DND-41 (cell line): ENCODE measurements around the gene PTGFRN.

Experiments
- ATAC-seq: fragments of 200-7000 bp; cut with Tn5 transposase; 3 replicates; pipeline ENCODE4 v1.9.1; 2021; ENCODE audit warnings: low read depth; ENCODE audit not compliant: insufficient read depth
- DNase-seq: peaks from one replicate; pipeline ENCODE4 v3.0.0-alpha.2; 2020
- H2AFZ ChIP-seq: 2 replicates; pipeline ENCODE4 v1.6.0; 2012; ENCODE audit warnings: low read depth, low read length
- H3K27ac ChIP-seq: 2 replicates; pipeline ENCODE4 v1.5.1; 2012; ENCODE audit warnings: low read length, inconsistent platforms
- H3K27me3 ChIP-seq: fragments of 200-600 bp; sonication (generic); 2 replicates; pipeline ENCODE4 v1.6.0; 2012; ENCODE audit warnings: low read length, mild to moderate bottlenecking, inconsistent platforms; ENCODE audit not compliant: insufficient read depth, poor library complexity
- H3K36me3 ChIP-seq: 2 replicates; pipeline ENCODE4 v1.5.1; 2012; ENCODE audit warnings: low read length, inconsistent platforms; ENCODE audit not compliant: insufficient read depth
- H3K4me1 ChIP-seq: 2 replicates; pipeline ENCODE4 v1.5.1; 2012; ENCODE audit warnings: mild to moderate bottlenecking, low read length; ENCODE audit not compliant: insufficient read depth
- H3K4me2 ChIP-seq: 2 replicates; pipeline ENCODE4 v1.6.0; 2012; ENCODE audit warnings: mild to moderate bottlenecking, moderate library complexity, low read length, inconsistent platforms; ENCODE audit not compliant: insufficient read depth
- H3K4me3 ChIP-seq, 2 experiments: fragments of 200-600 bp in 1 of 2; shearing (Covaris generic) in 1 of 2; 2 replicates each; pipeline ENCODE4 v1.5.1; 2012 to 2016; ENCODE audit warnings: inconsistent platforms in 2 of 2, low read length in 2 of 2, mild to moderate bottlenecking in 2 of 2, low read depth in 1 of 2, moderate library complexity in 1 of 2
- H3K79me2 ChIP-seq: 2 replicates; pipeline ENCODE4 v1.6.0; 2012; ENCODE audit warnings: low read length, inconsistent platforms; ENCODE audit not compliant: insufficient read depth
- H3K9ac ChIP-seq: 2 replicates; pipeline ENCODE4 v1.6.0; 2012; ENCODE audit warnings: low read depth, mild to moderate bottlenecking, inconsistent platforms, low read length, moderate library complexity
- H3K9me3 ChIP-seq: 2 replicates; pipeline ENCODE4 v1.5.1; 2012; ENCODE audit warnings: low read length, moderate library complexity, mild to moderate bottlenecking, inconsistent platforms; ENCODE audit not compliant: insufficient read depth, severe bottlenecking
- H4K20me1 ChIP-seq: 2 replicates; pipeline ENCODE4 v1.6.0; 2012; ENCODE audit warnings: low read length; ENCODE audit not compliant: insufficient read depth
- EZH2 ChIP-seq: IDR thresholded peaks from 3 replicates; pipeline ENCODE4 v1.6.1; 2012; ENCODE audit warnings: borderline replicate concordance, low read depth, mild to moderate bottlenecking, moderate library complexity, low read length, inconsistent platforms; ENCODE audit not compliant: severe bottlenecking
- TF ChIP-seq, protein P1 (sequence below): IDR thresholded peaks from 2 replicates; pipeline ENCODE4 v1.5.1; 2012; ENCODE audit warnings: borderline replicate concordance, low read length, moderate library complexity, mild to moderate bottlenecking; ENCODE audit not compliant: poor library complexity, severe bottlenecking; ENCODE audit errors: extremely low read depth

The PTGFRN gene

DNA sequence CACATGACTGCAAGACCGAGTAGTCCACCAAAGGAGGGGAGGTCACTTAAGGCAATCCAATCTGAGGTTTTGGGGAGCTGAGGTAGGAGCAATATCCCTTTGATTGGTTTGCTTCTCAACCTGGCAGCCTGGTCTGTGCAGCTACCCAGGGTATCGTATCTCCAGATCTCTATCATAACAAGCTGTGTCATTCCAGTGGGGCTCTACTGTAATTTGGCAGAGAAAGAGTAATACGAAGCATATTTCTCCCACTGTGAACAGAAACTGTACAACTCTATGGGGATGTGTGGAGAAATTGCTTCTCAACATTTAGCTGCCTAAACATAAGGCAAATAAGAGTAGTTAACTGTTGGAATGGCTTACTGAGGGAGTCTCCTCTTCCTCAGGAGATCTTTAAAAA is 112.4 kb downstream of the PTGFRN start:
- no peak overlapping the region for H3K9ac ChIP-seq
- no peaks in the 10 kb centered on the region for H4K20me1 ChIP-seq
- H3K4me2 ChIP-seq: no peak overlapping the region
- no peak overlapping the region for H2AFZ ChIP-seq
- DNase-seq (no peak), ATAC-seq (no peak)
- no peaks in the 10 kb centered on the region for H3K9me3 ChIP-seq
- no peak overlapping the region for H3K27ac ChIP-seq
- H3K27me3 ChIP-seq: no peaks in the 10 kb centered on the region
- H3K4me1 ChIP-seq: no peaks in the 10 kb centered on the region
- TF ChIP-seq, protein P1, sequence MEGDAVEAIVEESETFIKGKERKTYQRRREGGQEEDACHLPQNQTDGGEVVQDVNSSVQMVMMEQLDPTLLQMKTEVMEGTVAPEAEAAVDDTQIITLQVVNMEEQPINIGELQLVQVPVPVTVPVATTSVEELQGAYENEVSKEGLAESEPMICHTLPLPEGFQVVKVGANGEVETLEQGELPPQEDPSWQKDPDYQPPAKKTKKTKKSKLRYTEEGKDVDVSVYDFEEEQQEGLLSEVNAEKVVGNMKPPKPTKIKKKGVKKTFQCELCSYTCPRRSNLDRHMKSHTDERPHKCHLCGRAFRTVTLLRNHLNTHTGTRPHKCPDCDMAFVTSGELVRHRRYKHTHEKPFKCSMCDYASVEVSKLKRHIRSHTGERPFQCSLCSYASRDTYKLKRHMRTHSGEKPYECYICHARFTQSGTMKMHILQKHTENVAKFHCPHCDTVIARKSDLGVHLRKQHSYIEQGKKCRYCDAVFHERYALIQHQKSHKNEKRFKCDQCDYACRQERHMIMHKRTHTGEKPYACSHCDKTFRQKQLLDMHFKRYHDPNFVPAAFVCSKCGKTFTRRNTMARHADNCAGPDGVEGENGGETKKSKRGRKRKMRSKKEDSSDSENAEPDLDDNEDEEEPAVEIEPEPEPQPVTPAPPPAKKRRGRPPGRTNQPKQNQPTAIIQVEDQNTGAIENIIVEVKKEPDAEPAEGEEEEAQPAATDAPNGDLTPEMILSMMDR: no peak
- H3K4me3 ChIP-seq: no peak overlapping the region
- no peaks in the 10 kb centered on the region for H3K36me3 ChIP-seq
- H3K79me2 ChIP-seq: no peaks in the 10 kb centered on the region

DNA sequence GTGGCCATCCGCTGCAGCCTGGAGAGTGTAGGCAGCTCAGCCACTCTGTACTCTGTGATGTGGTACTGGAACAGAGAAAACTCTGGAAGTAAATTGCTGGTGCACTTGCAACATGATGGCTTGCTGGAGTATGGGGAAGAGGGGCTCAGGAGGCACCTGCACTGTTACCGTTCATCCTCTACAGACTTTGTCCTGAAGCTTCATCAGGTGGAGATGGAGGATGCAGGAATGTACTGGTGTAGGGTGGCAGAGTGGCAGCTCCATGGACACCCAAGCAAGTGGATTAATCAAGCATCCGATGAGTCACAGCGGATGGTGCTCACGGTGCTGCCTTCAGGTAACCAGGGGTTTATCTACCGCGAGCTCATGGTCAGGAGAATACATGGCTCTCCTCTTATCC is 115.9 kb downstream of the PTGFRN start:
- H3K36me3 ChIP-seq: no peaks in the 10 kb centered on the region
- no peaks in the 10 kb centered on the region for H3K9me3 ChIP-seq
- H4K20me1 ChIP-seq: no peaks in the 10 kb centered on the region
- TF ChIP-seq, protein P1: no peak
- TF ChIP-seq EZH2: no peak
- ATAC-seq: no peak
- no peak overlapping the region for H3K4me3 ChIP-seq
- no peak overlapping the region for H2AFZ ChIP-seq
- no peaks in the 10 kb centered on the region for H3K4me1 ChIP-seq
- H3K79me2 ChIP-seq: no peaks in the 10 kb centered on the region
- H3K4me2 ChIP-seq: no peak overlapping the region
- DNase-seq: no peak
- no peak overlapping the region for H3K9ac ChIP-seq
- no peaks in the 10 kb centered on the region for H3K27me3 ChIP-seq
- no peak overlapping the region for H3K27ac ChIP-seq

DNA sequence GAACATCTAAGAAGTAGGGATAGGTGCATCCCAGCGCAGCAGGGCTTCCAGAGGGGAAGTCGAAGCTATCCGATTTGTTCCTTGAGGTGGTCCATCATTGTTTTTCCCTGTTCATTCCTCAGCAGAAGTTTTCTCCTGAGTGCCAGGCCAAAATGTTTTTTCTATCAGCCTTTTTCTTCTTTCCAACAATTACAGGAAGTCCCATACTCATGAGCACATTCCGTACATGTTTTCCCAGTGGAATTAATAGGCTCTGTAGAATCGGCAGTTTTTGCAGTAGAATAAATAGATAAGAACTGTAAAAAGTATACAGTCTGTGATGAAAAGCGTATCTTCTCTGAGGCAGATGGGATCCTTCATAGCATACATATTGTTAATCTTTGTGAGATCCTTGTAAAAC is 116.6 kb downstream of the PTGFRN start:
- H2AFZ ChIP-seq: no peak overlapping the region
- no peaks in the 10 kb centered on the region for H4K20me1 ChIP-seq
- H3K27ac ChIP-seq: no peak overlapping the region
- ATAC-seq (no peak), DNase-seq (no peak)
- no peak for TF ChIP-seq EZH2
- TF ChIP-seq, protein P1: no peak
- no peaks in the 10 kb centered on the region for H3K36me3 ChIP-seq
- no peaks in the 10 kb centered on the region for H3K79me2 ChIP-seq
- H3K9ac ChIP-seq: no peak overlapping the region
- no peak overlapping the region for H3K4me3 ChIP-seq
- H3K9me3 ChIP-seq: no peaks in the 10 kb centered on the region
- H3K27me3 ChIP-seq: no peaks in the 10 kb centered on the region
- no peaks in the 10 kb centered on the region for H3K4me1 ChIP-seq
- H3K4me2 ChIP-seq: no peak overlapping the region

DNA sequence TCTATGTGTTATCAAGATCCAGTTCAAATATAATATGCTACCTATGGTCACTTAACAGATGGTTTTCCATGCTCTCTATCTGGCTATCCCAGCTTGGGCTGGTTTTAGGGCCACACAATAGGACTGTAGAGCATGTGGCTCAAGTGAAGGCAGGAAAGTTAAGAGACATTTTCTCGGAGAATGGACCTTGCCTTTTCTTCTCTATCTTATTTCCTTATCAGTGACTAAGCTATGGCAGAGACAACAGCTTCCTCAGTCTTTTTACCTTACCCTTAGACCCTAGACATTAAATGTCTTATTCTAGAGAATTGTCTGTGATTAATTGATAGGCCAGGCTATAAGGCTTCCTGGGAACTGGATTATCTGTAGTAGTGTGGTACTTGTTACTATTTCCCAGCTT is 120.0 kb downstream of the PTGFRN start:
- Histone ChIP-seq H3K4me2 (no peak overlapping the region), H3K4me1 (no peaks in the 10 kb centered on the region), H3K4me3 (no peak overlapping the region), H3K36me3 (no peaks in the 10 kb centered on the region), H3K9me3 (no peaks in the 10 kb centered on the region), H3K9ac (no peak overlapping the region), H3K27ac (no peak overlapping the region), H3K27me3 (no peaks in the 10 kb centered on the region), H2AFZ (no peak overlapping the region), H3K79me2 (no peaks in the 10 kb centered on the region), H4K20me1 (no peaks in the 10 kb centered on the region)
- TF ChIP-seq, protein P1: no peak
- no peak for TF ChIP-seq EZH2
- ATAC-seq: no peak
- DNase-seq: no peak
